Colonic mucosa (tissue), 4 donors: ENCODE results near the gene CEACAM21. TPM values are rescaled to one million over a fixed set of nuclear protein-coding genes. Genes with fewer than 3 reads are reported as not detected.

Experiments
- DNase-seq: peaks from one replicate; pipeline ENCODE4 v3.0.0-alpha.2; 2020
- H3K27ac ChIP-seq: fragments of 200-600 bp; one replicate; pipeline ENCODE4 v1.8.0; 2021
- H3K27me3 ChIP-seq: fragments of 200-600 bp; one replicate; pipeline ENCODE4 v1.8.0; 2021
- H3K36me3 ChIP-seq: fragments of 200-600 bp; one replicate; pipeline ENCODE4 v1.8.0; 2021
- H3K4me1 ChIP-seq: fragments of 200-600 bp; one replicate; pipeline ENCODE4 v1.8.0; 2021; ENCODE audit warnings: mild to moderate bottlenecking
- H3K4me3 ChIP-seq: fragments of 200-600 bp; one replicate; pipeline ENCODE4 v1.8.0; 2021
- H3K9ac ChIP-seq, 2 donors: one replicate each; pipeline ENCODE4 v1.7.0; 2013; ENCODE audit warnings: control low read depth in 2 of 2, low read depth in 2 of 2, low read length in 2 of 2
- H3K9me3 ChIP-seq: fragments of 200-600 bp; one replicate; pipeline ENCODE4 v1.8.0; 2021
- intact Hi-C: fragments of 100-400 bp; cut with DNase I; formaldehyde crosslinking; loops from one replicate; pipeline ENCODE4 v1.14.1; 2022
- total RNA-seq, 2 donors: library from RNA; stranded (reverse); fragmentation: NEBNext Ultra II Directional in 1 of 2; extraction: Animal tissue kit (Norgen Biotek cat#: 25700) in 1 of 2; gene quantifications; one replicate each; pipeline ENCODE4 v1.2.1, GENCODE V29; 2021
- TF ChIP-seq, protein P1 (sequence below): fragments of 200-600 bp; IDR thresholded peaks from one replicate; pipeline ENCODE4 v1.8.0; 2022; ENCODE audit warnings: antibody characterized with exemption, mild to moderate bottlenecking
- donor health status: healthy.
- donor health status: DM: no; HTN: no; CAD: no.
- donor health status: DM: no; HTN: no; CAD: no.

The CEACAM21 gene
- total RNA-seq, 2 donors from 2014 or later: 0.25 to 0.45 TPM

DNA sequence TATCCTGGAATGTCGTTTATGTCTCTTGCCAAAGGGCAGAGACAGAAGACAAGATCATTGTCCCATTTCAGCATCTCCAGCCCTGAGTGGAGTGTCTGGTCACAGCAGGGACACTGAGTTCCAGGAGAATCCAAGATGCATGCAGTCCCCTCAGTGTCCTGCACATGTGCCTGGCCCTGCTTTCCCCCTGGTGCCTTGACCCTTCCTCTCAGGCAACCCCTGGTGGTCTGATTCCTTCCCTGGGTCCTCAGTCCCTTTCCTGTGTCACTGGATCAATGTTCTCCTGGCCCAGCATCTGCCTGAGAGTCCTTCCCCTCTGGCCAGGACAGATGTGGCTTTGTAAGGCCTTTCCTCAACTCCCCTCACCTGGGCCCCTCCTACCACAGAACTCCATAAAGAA, 9.0 kb downstream of the CEACAM21 start:
- Histone ChIP-seq H3K4me3 (no peak overlapping the region), H3K9ac (no peak overlapping the region), H3K27ac (no peak overlapping the region), H3K4me1 (no peaks in the 10 kb centered on the region), H3K36me3 (no peaks in the 10 kb centered on the region), H3K9me3 (no peaks in the 10 kb centered on the region), H3K27me3 (no peaks in the 10 kb centered on the region)
- intact Hi-C loops: no loop called here
- DNase-seq: no peak
- TF ChIP-seq, protein P1, sequence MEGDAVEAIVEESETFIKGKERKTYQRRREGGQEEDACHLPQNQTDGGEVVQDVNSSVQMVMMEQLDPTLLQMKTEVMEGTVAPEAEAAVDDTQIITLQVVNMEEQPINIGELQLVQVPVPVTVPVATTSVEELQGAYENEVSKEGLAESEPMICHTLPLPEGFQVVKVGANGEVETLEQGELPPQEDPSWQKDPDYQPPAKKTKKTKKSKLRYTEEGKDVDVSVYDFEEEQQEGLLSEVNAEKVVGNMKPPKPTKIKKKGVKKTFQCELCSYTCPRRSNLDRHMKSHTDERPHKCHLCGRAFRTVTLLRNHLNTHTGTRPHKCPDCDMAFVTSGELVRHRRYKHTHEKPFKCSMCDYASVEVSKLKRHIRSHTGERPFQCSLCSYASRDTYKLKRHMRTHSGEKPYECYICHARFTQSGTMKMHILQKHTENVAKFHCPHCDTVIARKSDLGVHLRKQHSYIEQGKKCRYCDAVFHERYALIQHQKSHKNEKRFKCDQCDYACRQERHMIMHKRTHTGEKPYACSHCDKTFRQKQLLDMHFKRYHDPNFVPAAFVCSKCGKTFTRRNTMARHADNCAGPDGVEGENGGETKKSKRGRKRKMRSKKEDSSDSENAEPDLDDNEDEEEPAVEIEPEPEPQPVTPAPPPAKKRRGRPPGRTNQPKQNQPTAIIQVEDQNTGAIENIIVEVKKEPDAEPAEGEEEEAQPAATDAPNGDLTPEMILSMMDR: no peak

DNA sequence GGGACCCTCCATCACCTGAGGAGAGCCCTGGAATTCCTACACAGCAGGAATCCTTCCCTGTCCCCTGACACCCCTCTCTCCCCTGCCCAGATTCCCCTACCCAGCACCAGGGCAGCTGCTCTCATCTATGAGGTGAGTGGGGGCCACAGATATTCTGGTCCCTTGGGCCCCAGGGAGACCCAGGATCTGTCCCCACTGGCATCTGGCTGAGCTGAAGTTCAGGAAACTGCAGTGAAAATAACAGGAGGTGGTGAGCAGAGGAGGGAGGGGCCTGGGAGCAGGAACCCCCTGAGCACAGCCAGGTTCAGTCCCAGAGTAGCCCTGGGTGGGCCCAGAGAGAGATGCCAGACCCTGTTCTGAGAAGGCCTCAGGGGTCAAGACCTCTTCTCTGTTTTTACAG, 10.1 kb downstream of the CEACAM21 start:
- H3K36me3 ChIP-seq: no peaks in the 10 kb centered on the region
- H3K27ac ChIP-seq: no peak overlapping the region
- intact Hi-C loops: no loop called here
- no peak overlapping the region for H3K4me3 ChIP-seq
- DNase-seq: no peak
- H3K27me3 ChIP-seq: no peaks in the 10 kb centered on the region
- H3K9me3 ChIP-seq: no peaks in the 10 kb centered on the region
- H3K4me1 ChIP-seq: no peaks in the 10 kb centered on the region
- no peak overlapping the region for H3K9ac ChIP-seq
- TF ChIP-seq, protein P1: no peak

DNA sequence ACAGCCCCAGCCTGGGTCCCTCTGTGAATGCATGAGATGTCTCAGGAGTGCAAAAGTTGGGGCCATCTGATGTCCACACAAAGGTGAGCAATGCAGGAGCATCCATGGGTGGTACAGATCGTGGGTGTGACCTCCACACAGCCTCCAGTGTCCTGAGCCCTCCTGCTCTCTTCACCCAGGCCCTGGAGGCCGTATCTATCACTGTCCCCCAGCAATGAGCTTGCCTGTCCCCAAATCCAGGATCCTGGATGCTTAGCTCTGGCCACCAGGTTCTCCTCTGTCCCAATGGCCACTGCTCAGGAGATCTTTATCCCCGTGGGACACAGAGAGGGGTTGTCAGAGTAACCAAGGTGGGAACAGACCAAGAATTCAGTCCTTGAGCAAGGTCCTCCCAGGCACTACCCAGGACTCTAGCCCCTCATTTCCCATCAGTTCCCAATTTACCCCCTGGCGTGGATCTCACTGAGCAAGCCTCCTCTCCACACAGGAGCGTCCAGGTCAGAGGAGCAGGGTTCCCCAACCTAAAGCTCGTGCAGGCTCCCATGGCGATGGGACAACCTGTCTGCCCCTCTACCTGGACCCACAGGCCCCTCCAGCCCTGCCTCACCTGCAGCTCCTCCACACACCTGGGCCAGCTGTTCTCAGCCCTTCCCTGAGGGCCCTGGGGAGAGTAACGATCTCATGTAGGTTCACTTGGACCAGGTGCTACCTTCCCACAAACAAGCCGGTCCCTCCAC, 11.3 kb downstream of the CEACAM21 start:
- Histone ChIP-seq H3K4me3 (no peak overlapping the region), H3K9ac (no peak overlapping the region), H3K27me3 (no peaks in the 10 kb centered on the region), H3K36me3 (no peaks in the 10 kb centered on the region), H3K4me1 (no peaks in the 10 kb centered on the region), H3K9me3 (no peaks in the 10 kb centered on the region), H3K27ac (no peak overlapping the region)
- intact Hi-C loops: no loop called here
- TF ChIP-seq, protein P1: no peak
- no peak for DNase-seq

DNA sequence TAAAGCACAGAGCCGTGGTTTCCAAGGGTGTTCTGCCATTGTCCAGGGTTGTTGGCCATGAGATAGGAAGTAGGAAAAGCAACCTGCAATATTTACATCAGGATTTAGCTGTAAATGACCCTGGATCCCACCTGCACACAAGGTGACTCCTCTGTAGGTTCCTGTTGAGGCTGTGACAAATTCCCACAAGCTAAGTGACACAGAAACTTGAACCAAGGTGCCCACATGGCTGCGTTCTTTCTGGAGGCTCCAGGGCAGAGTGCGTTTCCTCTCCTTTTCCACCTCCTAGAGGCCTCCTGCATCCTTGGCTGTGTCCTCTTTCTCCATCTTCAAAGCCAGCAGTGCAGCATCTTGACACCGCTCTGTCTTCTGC, 11.9 kb downstream of the CEACAM21 start:
- no peaks in the 10 kb centered on the region for H3K36me3 ChIP-seq
- no peaks in the 10 kb centered on the region for H3K4me1 ChIP-seq
- H3K27ac ChIP-seq: no peak overlapping the region
- DNase-seq: no peak
- TF ChIP-seq, protein P1: no peak
- H3K9ac ChIP-seq: no peak overlapping the region
- H3K4me3 ChIP-seq: no peak overlapping the region
- intact Hi-C loops: no loop called here
- no peaks in the 10 kb centered on the region for H3K27me3 ChIP-seq
- H3K9me3 ChIP-seq: no peaks in the 10 kb centered on the region

DNA sequence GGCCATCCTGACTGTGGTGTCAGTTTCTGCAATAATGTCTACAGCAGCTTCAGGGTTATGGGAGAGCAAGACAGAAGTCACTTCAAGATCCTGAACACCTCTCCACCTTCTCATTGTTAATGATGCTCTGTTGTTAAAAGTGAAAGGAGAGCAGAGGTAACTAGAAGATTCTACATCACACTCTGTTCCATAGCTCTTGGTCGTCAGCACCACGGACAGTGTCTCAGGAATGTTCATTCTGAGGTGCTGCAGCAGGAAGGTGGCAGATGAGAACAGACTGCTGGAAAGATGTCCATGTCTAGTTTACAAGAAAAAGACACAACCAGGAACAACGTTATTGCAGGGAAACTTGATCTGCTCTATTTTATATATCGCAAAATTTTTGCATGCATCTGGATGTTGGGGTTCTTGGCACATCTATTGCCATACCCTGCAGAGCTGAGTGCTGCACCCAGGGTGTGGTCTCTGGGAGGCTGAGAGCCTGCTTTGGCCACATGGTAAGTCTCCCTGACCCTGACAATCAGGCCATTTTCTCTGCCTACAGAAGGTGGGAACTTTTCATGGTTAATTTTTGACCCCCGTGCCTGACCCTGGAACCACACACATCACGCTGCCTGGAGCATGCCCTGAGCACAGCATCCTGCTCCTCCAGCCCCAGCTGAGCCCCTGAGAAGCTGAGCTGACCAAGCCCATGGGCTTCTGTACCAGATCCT, 12.7 kb downstream of the CEACAM21 start:
- H3K9me3 ChIP-seq: no peaks in the 10 kb centered on the region
- H3K27me3 ChIP-seq: no peaks in the 10 kb centered on the region
- H3K4me1 ChIP-seq: no peaks in the 10 kb centered on the region
- H3K36me3 ChIP-seq: no peaks in the 10 kb centered on the region
- no peak overlapping the region for H3K4me3 ChIP-seq
- no peak for DNase-seq
- intact Hi-C loops: no loop called here
- TF ChIP-seq, protein P1: no peak
- no peak overlapping the region for H3K9ac ChIP-seq
- H3K27ac ChIP-seq: no peak overlapping the region
